NCI-H82 treated with DMSO at 0.1 percent for 48 hours (cell line): ENCODE data around the gene CAT.
A peak's percentile ranks its signal among the peaks of the same experiment; 100 is the strongest.
"Not testable (repeated sequence)": the region's sequence is repeated elsewhere in the genome, so short reads cannot be mapped to it uniquely, and the experiment has no call there.

Source experiments
- DNase-seq: peaks from one replicate; lab custom pipeline; 2025; ENCODE audit not compliant: unreplicated experiment; lab: John Stamatoyannopoulos, UW

Gene CAT

DNA sequence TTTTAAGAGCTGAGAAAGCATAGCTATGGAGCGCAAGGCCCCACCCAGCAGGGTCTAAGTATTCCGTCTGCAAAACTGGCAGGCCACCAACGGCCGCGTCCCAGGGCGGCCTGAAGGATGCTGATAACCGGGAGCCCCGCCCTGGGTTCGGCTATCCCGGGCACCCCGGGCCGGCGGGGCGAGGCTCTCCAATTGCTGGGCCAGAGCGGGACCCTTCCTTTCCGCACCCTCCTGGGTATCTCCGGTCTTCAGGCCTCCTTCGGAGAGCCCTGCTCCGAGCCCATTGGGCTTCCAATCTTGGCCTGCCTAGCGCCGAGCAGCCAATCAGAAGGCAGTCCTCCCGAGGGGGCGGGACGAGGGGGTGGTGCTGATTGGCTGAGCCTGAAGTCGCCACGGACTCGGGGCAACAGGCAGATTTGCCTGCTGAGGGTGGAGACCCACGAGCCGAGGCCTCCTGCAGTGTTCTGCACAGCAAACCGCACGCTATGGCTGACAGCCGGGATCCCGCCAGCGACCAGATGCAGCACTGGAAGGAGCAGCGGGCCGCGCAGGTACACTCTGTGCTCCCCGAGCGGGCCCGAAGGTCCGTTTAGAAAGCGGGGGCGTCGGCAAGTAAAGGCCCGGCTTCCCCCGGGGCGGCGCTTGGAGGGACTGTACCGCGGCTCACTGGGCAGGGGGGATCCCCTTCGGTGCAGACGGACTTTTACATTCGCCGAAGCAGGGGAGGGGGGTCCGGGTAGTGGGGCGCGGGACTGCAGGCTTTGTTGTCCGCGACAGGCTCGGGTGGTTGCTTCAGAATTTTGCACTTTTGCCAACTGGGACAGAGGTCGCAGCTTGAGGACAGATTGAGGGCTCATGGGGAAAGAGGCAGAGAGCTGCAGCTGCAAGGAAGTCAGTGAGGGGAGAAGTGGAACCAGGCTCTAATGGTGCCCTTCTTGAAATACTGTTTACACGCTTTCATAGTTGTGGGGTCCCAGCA, at the start of gene CAT:
CAT (plus strand) TSS at position 406 of the 979 bp plus-strand sequence; CDS start at position 486, 80 bp downstream.
- DNase-seq: peak; percentile 86

DNA sequence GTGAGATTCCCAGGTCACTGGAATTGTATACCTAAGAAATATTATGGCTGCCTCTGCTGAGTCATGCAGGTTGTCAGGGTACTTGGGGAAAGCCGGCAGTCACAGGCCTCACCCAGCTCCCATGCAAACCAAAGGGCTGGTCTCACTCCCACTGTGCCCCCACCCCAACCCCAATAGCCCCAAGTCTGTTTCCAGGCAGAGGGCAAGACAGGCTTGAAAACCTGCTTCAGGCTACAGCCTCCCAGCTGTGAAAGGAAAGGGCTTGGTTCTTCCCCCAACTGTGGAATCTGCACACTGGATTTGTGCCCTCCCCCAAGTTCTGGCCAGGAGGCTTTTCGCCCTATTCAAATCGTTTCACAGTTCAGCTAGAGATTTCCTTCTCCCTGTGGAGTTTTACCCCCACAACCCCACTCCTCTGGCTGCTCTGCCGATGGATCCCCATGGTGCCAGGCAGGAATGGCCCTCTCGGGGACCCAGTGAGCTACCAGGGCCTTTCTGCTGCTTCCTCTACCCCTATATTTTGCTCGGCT, 43.9 kb upstream of the CAT start:
- DNase-seq: no peak

DNA sequence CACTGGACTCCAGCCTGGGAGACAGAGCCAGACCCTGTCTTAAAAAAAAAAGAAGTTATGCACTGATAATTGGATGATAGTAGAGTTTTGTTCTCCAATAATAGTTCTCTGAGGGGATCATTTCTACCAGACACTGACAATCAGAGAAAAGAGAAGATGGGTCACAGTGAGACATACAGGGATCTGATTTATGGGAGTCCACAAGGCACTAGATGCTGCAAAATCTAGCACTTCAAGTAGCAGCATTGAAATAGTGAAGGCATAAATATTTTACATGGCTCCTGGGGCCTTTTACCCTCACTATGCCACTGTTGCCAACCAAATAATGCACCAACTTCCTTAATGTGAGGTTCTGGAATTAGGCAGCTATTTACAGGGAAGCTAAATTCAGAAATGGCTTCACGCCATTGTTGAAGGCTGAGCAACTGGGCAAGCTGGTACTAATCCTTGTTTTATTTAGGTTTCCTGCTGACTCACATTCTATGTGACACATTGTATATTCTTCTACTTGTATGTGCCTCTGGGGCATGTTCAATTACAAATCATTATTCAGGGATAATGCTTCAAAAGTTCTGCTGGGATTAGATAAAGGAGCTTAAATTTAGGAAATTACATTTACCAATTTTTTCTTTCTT, 42.7 kb upstream of the CAT start:
- DNase-seq: no peak

DNA sequence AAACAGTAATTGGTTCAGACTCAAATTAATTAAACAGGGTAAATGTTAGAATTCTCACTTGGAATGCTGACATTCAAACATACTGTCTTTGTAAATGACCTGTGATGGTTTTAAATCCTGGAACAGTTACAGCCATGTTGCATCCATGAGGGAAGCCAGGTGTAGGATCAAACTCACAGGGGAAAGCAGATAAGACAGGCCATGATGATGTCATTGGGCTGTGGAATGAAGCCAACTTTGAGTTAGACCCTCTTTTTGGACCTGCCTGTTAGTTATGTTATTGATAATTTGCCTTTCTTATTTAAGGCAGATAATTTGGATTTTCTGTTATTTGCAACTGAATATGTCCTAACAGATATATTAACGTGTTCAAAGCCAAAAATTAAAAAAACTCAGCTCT, 41.6 kb upstream of the CAT start:
- no peak for DNase-seq

DNA sequence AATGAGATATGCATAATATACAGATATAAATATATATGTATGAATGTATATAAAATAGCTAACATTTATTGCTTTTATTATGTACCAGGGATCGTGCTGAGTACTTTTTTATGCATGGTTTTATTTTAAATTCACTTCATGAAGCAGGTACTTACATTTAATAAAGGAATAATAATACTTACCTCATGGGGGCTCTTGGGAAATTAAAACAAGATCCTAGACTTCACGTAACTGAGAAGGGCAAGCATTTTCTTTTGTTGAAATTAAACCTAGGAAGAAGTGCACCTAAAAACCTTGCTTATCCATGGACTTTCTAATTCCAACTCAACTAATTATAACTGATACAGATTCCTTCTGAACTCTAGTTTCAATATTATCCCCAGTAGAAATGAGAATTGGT, 40.9 kb upstream of the CAT start:
- no peak for DNase-seq

DNA sequence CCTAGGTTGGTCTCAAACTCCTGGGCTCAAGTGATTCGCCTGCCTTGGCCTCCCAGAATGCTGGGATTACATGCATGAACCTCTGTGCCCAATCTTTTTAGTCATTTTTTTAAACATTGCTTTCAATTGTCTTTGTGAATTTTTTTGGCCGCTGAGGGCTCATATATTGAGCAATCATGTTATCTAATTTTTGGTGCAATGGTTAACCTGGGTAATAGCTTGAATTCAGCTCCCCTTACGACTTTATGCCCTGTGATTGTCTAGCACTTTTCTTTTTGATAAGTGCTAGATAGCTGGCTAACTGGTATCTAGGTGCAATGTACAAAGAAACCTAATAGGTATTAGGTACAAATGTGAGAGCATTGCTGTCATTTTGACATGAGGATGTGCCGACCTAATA, 35.3 kb upstream of the CAT start:
- DNase-seq: no peak

DNA sequence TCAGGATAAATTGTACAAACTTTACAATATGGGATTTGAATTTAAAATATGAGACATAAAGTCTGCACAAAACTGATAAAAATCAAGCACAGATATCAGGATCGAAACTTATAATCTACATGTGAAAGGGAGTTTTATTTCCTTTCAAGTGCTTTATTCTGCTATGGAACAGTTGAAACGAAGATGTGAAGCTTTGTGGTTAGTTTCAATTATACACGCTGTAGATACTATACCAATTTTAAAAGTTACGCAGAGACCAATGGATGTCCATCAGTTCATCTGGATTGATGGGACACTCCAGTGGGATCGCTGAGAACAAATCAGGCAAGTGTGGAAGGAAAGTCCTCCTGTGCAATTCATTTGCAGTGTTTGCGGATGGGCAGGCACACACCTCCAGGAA, 34.5 kb upstream of the CAT start:
- DNase-seq: no peak

DNA sequence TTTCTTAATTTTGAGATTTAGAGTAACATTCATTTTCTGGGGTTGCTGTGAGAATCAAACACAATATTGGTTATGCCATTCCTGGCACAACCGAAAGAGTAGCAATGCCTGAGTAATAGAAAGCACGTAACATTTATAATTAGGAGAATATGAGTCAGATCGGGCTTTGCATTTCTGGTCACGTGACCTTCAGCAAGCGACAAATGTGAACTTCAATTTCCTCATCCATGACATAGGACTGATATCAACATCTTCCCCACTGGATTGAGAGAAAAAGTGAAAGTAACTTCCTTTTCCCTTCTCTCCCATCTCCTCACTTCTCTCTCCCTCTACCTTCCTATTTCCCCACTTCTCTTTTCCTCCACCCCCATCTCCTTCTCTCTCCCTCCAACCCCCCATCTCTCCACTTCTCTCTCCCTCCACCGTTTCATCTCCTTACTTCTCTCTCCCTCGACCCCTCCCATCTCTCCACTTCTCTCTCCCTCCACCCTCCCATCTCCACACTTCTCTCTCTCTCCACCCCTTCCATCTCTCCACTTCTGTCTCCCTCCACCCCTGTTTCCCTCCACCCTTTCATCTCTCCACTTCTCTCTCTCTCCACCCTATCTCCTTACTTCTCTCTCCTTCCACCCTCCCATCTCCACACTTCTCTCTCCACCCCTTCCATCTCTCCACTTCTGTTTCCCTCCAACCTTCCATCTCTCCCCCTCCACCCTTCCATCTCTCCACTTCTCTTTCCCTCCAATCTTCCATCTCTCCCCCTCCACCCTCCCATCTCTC, 33.5 kb upstream of the CAT start:
- no peak for DNase-seq

DNA sequence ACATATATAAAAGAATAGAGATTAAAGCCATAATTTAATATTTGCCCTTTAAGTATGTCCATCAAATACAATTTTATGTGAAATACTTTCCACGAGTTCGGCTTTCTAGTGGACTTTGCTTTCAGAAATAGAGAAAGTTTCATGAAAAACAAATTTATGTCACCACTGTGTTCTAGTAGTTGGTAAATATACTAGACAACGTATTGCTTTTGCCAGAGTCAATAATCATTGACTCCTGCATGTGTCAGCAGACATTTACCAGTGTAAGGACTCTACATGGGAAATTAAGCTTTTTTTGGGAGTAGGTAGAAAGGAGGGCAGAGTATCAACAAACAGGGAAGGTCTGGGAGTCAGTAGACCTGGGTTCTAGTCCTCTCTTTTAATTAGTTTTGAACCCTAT, 32.3 kb upstream of the CAT start:
- no peak for DNase-seq

DNA sequence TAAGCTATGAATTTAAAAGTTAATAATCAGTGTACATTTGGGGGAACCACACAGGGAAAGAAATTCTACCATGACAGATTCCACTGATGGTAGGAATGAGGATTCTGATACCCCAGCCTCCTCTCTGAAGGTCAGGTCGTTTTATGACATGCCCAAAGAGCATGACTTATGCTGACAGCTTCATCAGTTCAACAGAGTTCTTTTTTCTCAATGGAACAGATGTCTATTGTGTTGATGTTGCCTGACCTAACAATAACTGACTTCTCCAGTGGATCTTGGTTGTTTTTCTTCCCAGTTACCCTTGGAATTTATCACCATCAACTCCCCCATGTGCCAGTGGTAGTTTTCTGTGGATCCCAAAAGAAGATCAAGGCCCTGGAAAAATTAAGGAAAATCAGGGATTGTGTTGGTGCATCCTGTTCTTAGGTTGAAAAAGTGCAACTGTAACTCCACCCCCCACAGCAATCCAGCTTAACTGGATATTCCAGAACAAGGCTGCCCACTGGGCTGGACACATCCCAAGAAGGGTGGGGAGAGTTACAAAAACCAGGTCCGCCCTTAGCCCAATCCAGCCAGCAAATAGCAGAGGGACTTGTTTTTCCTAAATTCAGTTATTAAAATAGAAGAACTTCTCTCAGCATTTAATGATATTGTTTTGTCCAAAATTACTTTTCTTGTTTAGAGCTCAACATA, 31.5 kb upstream of the CAT start:
- DNase-seq: no peak

DNA sequence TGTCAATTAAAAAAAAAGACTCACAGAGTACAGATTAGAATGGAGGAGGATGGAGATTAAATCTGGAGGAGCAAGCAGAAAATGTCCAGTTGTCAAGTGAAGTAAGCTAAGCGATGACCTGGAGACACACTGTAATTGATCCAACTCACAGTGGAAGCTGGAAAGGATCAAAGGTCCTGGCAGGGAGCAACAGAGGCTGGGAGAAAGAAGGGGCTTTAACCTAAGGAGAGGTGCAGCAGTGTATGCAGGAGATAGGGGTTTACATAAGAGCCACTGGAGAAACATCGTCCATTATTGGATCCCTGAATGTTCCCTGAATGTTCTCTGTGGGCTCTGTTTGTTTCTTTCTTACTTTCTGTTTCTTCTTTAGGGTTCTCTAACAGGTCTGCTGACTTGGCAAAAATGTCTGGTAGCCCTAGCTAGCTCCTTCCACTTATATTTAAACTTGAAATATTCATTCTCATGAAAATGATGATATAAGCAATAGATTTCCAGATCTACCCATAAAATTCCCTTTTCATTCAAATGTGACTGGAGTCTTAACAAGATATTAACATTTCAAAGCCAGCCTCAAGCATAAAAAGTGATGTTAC, 30.1 kb upstream of the CAT start:
- no peak for DNase-seq

DNA sequence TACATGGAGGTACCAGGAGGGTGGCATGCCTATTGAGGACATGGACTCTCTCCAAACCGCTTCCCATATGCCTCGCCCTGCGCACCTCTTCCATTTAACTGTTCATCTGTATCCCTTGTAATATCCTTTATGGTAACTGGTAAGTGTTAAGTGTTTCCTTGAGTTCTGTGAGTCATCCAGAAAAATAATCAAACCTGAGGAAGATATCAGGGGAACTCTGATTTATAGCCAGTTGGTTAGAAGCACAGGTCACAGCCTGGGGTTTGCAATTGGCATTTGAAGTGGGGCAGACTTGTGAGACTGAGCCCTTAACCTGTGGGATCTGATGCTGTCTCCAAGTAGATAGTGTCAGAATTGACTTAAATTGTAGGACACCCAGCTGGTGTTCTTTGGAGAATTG, 27.6 kb upstream of the CAT start:
- DNase-seq: no peak

DNA sequence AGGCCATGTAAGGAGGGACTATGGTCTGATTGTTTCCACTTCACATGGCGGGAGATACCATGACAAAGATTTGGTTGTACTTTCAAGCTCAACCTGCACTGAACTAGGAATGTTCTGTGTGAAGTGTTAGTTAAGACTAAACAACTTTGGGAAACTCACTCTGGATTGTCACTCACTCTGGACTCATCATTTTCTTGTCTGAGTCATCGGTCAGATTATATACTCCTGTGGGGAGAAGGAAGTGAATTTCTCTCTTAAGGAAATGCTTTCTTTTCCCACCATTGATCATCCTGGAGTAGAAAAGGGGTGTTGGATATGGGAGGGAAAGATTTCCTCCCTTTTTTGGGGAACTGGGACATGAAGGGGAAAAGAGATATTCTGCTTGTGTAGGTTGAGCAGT, 26.9 kb upstream of the CAT start:
- DNase-seq: no peak

DNA sequence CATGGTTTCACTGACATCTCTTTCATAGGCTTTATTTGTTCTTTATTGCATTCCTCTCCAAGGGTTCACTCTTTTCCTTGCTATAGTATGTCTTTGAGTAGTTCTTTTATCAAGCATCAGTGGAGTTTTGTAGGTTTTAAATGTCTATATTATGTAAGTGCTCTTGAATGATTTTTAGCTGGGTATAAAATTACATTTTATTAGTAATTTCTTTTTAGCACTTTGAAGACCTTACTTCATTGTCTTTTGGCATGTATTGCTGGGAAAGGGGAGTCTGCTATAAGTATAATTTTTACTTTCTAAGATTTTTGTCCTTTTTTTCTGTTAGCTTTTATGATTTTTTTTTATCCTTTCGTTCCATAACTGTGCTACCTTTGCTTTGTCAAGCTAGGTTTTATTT, 25.5 kb upstream of the CAT start:
- no peak for DNase-seq

DNA sequence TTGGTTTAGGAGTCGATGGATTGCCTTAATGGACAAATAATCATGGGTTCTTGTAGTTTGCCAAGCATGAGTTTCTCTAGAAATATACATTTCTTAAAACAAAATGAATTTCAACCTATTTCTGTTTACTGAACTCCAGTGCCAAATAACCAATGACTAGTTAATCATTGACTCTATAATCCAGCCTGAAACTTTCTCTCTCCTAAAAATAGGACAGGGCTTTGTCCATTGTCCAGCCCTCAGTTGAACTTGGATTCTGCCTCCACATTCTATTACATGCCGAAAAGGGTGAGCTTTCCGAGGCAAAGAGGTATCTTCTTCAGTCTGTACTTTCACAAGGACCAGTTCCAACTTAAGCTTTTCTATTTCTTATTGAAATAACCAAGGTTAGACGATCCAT, 23.2 kb upstream of the CAT start:
- DNase-seq: no peak

DNA sequence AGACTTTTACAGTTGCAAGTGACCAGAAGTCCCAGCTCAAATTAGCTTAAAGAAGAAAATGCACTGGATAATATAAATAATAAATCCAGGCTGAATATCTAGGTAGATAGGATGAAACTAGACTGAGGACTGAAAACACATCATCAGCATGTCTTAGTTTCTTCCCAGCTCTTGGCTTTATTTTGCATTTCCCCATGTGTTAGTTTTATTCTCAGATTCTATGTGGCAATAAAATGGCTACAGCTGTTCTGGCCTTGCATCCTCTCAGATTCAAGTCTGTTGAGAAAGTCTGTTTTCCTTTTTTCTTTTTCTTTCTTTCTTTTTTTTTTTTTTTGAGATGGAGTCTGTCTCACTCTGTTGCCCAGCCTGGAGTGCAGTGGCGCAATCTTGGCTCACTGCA, 22.6 kb upstream of the CAT start:
- DNase-seq: no peak

DNA sequence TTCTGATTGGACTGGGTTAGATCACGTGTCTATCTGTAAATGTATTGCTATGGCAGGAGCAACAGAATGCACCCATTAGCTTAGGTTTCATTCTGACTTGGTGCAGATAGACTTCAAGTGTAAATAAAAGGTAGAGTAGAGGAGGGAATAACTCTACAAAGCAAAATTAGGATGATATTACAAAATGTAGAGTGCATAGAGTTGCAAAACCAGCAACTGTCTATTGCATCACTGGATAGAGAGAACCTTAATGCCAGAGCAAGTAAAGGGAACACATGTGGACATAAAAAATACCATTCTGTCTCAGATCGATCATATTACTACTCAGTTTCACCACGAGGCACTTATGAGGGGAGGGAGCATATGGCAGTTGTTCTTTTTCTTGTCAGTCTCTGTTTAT, 22.0 kb upstream of the CAT start:
- DNase-seq: no peak

DNA sequence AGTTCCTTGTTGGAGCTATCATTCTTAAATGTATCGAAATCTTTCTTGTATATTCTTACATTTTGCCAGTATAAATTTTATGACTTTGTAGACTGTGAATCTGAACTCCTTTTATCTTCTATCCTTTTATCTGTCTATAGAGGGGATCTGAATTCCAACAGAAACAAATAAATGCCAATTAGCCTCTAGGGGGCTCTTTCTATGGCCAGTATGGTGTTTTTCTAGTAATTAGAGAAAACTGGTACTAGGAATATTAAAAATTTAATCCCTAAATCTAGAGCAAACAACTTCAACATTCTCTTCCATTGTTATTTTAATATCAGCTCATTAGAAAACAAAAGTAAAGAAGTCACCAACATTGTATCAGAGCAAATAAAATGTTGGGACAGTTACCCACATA, 21.5 kb upstream of the CAT start:
- no peak for DNase-seq

DNA sequence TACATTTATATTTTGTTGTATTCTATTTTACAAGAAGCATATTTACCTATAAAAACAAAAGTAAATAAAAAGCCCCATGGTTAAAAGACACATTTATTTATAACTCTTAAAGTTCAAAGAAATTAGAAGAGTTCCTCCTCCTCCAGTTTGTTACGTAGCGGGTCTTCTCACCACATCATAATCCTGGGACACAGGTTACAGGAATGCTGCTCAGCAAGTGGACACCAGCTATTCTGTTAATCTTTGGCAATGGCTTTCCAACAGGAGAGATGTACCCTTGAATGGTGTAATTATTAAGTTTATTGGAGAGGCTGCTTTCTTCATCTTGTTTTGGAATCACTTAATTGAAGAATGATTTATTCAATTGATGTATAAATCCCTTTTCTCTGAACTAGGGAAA, 19.6 kb upstream of the CAT start:
- no peak for DNase-seq

DNA sequence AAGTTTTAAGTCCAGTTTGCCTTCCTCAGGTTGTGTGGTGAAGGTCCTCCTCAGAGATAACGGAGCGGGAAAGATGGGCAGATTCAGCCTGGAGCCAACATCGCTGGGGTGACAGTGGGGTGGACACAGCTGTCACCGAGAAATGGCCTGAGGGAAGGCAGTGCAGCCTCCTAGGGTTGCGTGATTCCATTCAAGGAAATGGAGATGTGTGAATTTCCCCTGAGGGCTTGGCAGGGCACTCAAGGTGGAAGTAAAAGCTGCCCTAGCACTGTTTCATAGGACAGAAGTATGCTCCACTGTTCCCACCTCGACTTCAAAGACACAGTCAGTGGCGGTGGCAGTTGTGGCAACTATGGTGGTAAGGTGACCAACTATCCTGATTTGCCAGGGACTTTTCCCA, 15.4 kb upstream of the CAT start:
- no peak for DNase-seq

DNA sequence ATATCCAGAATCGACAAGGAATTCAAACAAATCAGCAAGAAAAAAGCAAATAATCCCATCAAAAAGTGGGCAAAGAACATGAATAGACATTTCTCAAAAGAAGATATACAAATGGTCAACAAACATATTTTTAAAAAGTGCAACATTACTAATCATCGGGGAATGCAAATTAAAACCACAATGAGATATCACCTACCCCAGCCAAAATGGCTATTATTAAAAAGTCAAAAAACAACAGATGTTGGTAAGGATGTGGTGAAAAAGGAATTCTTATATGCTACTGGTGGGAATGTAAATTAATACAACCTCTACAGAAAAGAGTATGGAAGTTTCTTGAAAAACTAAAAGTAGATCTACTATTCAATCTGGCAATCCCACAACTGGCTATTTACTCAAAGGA, 13.9 kb upstream of the CAT start:
- DNase-seq: not testable (repeated sequence)
